ENCODE measurements around the gene GATAD2A. TPM values are rescaled to one million over a fixed set of nuclear protein-coding genes. Genes with fewer than 3 reads are reported as not detected.

The GATAD2A gene
- total and polyA plus RNA-seq, 4 donors: 7.1 to 23.7 (median 18.2) TPM

DNA sequence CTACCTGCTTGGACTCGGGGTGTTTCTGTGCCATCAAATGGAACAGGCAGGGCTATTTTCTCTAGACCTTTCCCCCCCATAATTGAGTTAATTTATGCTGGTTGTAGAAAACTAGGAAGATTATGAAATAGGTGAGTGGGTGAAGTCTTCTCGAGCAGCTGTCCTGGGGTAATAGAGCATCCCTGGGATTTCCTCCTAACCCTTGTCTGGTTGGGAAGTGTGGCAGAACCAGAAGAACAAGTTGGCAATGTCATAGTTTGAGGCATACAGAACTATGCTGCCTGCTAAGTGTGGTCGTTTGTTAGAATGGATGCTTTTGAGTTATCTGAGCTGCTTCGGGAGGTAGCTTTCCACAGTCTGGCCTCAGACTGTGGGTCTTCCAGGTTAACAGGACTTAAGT is 3.7 kb downstream of the GATAD2A start:
- no peak for TF ChIP-seq RAD21 (IDR thresholded peaks at IDR 0.05)
- TF ChIP-seq RXRA (IDR thresholded peaks at IDR 0.05): no peak
- no peak for TF ChIP-seq JUND (IDR thresholded peaks at IDR 0.05)
- TF ChIP-seq, protein P1, sequence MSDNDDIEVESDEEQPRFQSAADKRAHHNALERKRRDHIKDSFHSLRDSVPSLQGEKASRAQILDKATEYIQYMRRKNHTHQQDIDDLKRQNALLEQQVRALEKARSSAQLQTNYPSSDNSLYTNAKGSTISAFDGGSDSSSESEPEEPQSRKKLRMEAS (IDR thresholded peaks at IDR 0.05): no peak
- TF ChIP-seq TAF1 (conservative IDR thresholded peaks at IDR 0.05): no peak
- TF ChIP-seq YY1 (IDR thresholded peaks at IDR 0.05): no peak
- no peak for TF ChIP-seq EGR1 (IDR thresholded peaks at IDR 0.05; ENCODE audit: low read depth in 2 of 2)
- TF ChIP-seq SP1 (IDR thresholded peaks at IDR 0.05): no peak
- TF ChIP-seq HNF4A (conservative IDR thresholded peaks at IDR 0.05): no peak
- TF ChIP-seq GABPA (IDR thresholded peaks at IDR 0.05 in 1 of 2, conservative IDR thresholded peaks at IDR 0.05 in 1 of 2): no peak
- TF ChIP-seq, protein P2, sequence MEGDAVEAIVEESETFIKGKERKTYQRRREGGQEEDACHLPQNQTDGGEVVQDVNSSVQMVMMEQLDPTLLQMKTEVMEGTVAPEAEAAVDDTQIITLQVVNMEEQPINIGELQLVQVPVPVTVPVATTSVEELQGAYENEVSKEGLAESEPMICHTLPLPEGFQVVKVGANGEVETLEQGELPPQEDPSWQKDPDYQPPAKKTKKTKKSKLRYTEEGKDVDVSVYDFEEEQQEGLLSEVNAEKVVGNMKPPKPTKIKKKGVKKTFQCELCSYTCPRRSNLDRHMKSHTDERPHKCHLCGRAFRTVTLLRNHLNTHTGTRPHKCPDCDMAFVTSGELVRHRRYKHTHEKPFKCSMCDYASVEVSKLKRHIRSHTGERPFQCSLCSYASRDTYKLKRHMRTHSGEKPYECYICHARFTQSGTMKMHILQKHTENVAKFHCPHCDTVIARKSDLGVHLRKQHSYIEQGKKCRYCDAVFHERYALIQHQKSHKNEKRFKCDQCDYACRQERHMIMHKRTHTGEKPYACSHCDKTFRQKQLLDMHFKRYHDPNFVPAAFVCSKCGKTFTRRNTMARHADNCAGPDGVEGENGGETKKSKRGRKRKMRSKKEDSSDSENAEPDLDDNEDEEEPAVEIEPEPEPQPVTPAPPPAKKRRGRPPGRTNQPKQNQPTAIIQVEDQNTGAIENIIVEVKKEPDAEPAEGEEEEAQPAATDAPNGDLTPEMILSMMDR (IDR thresholded peaks at IDR 0.05; ENCODE audit: low read depth, low read length, missing input control): no peak
- TF ChIP-seq, protein P3, sequence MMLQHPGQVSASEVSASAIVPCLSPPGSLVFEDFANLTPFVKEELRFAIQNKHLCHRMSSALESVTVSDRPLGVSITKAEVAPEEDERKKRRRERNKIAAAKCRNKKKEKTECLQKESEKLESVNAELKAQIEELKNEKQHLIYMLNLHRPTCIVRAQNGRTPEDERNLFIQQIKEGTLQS (IDR thresholded peaks at IDR 0.05): no peak
- no peak for DNase-seq (ENCODE audit: low spot score)
- Histone ChIP-seq H3K4me3 (ENCODE audit: low read depth in 1 of 3, low read length in 3 of 3) (no peak overlapping the region), H3K36me3 (ENCODE audit: control insufficient read depth in 4 of 4, insufficient read depth in 3 of 4, low read depth in 1 of 4, low read length in 3 of 4) (peaks cover 0 to 2% (median under 1%) of the 10 kb centered on the region in 4 donors), H3K27me3 (ENCODE audit: control insufficient read depth in 4 of 4, insufficient read depth in 4 of 4, low read length in 3 of 4) (no peaks in the 10 kb centered on the region), H3K4me1 (ENCODE audit: control insufficient read depth in 4 of 4, insufficient read depth in 4 of 4, low read length in 3 of 4) (peaks cover 6 to 27% (median 21%) of the 10 kb centered on the region in 4 donors), H3K9me3 (ENCODE audit: control insufficient read depth in 4 of 4, low read length in 3 of 4) (no peaks in the 10 kb centered on the region), H3K9ac (ENCODE audit: low read depth in 1 of 2, low read length in 2 of 2) (no peak overlapping the region), H3K27ac (ENCODE audit: low read depth in 1 of 2, low read length in 2 of 2) (no peak overlapping the region)
- WGBS: 73% methylated on average over 4 of the region's 4 CpGs

DNA sequence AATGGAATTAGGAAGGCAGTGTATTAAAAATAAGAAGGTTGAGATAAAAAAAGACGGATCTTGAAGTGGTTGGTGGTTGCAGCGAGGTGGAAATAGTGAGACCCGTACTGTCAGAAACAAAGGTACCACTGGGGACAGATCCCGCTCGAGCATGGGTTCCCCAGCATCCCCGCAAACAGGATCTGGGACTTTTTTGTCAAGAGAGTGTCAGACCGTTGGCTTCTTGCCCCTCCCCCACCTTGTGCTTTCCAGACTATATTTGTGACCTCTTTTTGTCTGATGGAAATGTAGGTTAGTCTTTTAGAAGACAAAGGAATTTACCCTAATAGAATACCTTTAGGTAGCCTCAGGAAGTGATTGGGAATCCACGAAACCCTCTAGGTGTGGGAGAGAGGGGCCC is 4.2 kb downstream of the GATAD2A start:
- H3K4me1 ChIP-seq (ENCODE audit: control insufficient read depth in 4 of 4, insufficient read depth in 4 of 4, low read length in 3 of 4): peaks cover 6 to 27% (median 20%) of the 10 kb centered on the region in 4 donors

More for the DNA sequence above, 4.2 kb downstream of the GATAD2A start:
- H3K9me3 ChIP-seq (ENCODE audit: control insufficient read depth in 4 of 4, low read length in 3 of 4): no peaks in the 10 kb centered on the region
- no peak overlapping the region for H3K9ac ChIP-seq (ENCODE audit: low read depth in 1 of 2, low read length in 2 of 2)
- no peak for TF ChIP-seq FOXA2 (IDR thresholded peaks at IDR 0.05)
- TF ChIP-seq SP1 (IDR thresholded peaks at IDR 0.05): no peak
- no peak for TF ChIP-seq RAD21 (IDR thresholded peaks at IDR 0.05)
- no peak for TF ChIP-seq GABPA (IDR thresholded peaks at IDR 0.05 in 1 of 2, conservative IDR thresholded peaks at IDR 0.05 in 1 of 2)
- TF ChIP-seq HNF4G (IDR thresholded peaks at IDR 0.05): no peak
- TF ChIP-seq, protein P1 (IDR thresholded peaks at IDR 0.05): no peak
- TF ChIP-seq YY1 (IDR thresholded peaks at IDR 0.05): no peak
- TF ChIP-seq, protein P4, sequence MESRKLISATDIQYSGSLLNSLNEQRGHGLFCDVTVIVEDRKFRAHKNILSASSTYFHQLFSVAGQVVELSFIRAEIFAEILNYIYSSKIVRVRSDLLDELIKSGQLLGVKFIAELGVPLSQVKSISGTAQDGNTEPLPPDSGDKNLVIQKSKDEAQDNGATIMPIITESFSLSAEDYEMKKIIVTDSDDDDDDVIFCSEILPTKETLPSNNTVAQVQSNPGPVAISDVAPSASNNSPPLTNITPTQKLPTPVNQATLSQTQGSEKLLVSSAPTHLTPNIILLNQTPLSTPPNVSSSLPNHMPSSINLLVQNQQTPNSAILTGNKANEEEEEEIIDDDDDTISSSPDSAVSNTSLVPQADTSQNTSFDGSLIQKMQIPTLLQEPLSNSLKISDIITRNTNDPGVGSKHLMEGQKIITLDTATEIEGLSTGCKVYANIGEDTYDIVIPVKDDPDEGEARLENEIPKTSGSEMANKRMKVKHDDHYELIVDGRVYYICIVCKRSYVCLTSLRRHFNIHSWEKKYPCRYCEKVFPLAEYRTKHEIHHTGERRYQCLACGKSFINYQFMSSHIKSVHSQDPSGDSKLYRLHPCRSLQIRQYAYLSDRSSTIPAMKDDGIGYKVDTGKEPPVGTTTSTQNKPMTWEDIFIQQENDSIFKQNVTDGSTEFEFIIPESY (IDR thresholded peaks at IDR 0.05): no peak
- TF ChIP-seq NR2F2 (IDR thresholded peaks at IDR 0.05): no peak
- TF ChIP-seq, protein P2 (IDR thresholded peaks at IDR 0.05; ENCODE audit: low read depth, low read length, missing input control): no peak
- TF ChIP-seq, protein P3 (IDR thresholded peaks at IDR 0.05): no peak
- TF ChIP-seq TAF1 (conservative IDR thresholded peaks at IDR 0.05): no peak
- TF ChIP-seq JUND (IDR thresholded peaks at IDR 0.05): no peak
- H3K27ac ChIP-seq (ENCODE audit: low read depth in 1 of 2, low read length in 2 of 2): no peak overlapping the region
- peaks cover 0 to 2% (median under 1%) of the 10 kb centered on the region in 4 donors for H3K36me3 ChIP-seq (ENCODE audit: control insufficient read depth in 4 of 4, insufficient read depth in 3 of 4, low read depth in 1 of 4, low read length in 3 of 4)
- no peak overlapping the region for H3K4me3 ChIP-seq (ENCODE audit: low read depth in 1 of 3, low read length in 3 of 3)
- 89% methylated on average over 8 of the region's 8 CpGs for WGBS
- no peaks in the 10 kb centered on the region for H3K27me3 ChIP-seq (ENCODE audit: control insufficient read depth in 4 of 4, insufficient read depth in 4 of 4, low read length in 3 of 4)
- no peak for DNase-seq (ENCODE audit: low spot score)
